GM21423 (cell line): Measurements from ENCODE around the gene SPINK7.
"Not testable (repeated sequence)": the region's sequence is repeated elsewhere in the genome, so short reads cannot be mapped to it uniquely, and the experiment has no call there.

ENCODE experiments used
- ATAC-seq: cut with Tn5 transposase; IDR thresholded peaks from one replicate; pipeline ENCODE4 v1.9.1; 2021; ENCODE audit warnings: mild to moderate bottlenecking, moderate library complexity; ENCODE audit not compliant: unreplicated experiment

Gene SPINK7

DNA sequence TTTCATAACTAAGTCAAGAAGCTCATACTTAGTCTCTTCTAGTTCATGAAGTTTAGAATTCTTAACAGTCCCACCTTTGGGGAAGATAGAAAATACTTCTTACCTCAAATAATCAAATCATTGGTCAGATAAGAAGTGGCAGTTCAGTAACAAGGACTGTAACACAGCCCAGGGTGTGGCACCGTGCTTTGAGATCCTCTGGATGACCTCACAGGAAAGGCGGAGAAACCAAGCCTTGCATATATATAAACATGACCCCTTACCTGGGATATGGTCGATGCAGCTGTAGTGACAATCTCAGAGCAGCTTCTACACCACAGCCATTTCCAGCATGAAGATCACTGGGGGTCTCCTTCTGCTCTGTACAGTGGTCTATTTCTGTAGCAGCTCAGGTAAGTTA, at the start of gene SPINK7:
Gene SPINK7 (plus strand): TSS at position 271 of the 400 bp plus-strand sequence. CDS start 61 bp downstream, at position 332.
- ATAC-seq, result no peak

DNA sequence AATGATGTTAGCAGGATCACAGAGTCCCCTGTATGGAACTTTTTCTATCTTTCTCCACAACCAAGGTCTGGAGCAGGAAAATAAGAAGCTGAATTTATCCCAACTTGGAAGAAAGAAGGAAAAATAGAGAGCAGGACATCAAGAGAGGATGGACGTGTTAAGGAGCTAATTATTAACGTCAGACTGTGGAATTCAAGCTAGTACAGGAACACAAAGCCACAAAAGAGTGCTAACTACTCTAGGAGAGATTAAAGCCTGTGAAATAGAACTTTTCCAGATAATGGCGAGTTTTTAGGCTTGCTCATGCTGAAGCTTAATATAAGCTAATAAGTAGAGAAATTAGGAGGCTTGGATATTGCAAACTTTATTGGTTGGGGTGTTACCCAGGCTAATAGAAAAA, 44.3 kb upstream of the SPINK7 start:
- no peak for ATAC-seq

DNA sequence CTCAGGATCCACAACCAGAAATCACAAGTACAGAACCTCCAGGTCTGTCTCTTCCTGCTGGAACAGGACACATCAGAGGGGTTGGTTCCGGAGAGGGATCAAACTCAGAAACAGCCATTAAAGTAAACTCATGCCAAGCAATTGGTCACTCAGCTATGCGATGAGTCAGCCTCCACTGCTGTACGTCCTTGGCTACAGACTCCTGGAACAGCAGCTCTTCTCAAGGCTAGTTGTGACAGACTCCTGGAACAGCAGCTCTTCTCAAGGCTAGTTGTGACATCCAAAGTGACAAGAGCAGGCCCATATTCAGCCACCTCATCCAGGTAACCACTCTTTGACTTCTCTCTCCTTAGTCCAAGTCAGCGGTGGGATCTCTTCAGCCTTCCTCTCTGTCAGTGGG, 43.7 kb upstream of the SPINK7 start, which contains the start of gene SPINK13:
Gene SPINK13 (plus strand): TSS at position 229 of the 400 bp plus-strand sequence. CDS start 1,279 bp downstream, outside the sequence.
- no peak for ATAC-seq

DNA sequence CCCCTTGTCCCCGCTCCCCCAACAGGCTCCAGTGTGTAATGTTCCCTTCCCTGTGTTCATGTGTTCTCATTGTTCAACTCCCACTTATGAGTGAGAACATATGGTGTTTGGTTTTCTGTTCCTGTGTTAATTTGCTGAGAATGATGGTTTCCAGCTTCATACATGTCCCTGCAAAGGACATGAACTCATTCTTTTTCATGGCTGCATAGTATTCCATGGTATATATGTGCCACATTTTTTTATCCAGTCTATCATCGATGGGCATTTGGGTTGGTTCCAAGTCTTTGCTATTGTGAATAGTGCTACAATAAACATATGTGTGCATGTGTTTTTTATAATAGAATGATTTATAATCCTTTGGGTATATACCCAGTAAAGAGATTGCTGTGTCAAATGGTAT, 37.1 kb upstream of the SPINK7 start:
- not testable (repeated sequence) for ATAC-seq

DNA sequence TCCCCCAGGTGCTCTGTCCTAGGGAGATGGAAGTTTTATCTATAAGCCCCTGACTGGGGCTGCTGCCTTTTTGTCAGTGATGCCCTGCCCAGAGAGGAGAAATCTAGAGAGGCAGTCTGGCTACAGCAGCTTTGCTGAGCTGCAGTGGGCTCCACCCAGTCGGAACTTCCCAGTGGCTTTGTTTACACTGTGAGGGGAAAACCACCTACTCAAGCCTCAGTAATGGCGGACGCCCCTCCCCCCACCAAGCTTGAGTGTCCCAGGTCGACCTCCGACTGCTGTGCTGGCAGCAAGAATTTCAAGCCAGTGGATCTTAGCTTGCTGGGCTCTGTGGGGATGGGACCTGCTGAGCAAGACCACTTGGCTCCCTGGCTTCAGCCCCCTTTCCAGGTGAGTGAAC, 31.3 kb upstream of the SPINK7 start:
- ATAC-seq, result not testable (repeated sequence)

DNA sequence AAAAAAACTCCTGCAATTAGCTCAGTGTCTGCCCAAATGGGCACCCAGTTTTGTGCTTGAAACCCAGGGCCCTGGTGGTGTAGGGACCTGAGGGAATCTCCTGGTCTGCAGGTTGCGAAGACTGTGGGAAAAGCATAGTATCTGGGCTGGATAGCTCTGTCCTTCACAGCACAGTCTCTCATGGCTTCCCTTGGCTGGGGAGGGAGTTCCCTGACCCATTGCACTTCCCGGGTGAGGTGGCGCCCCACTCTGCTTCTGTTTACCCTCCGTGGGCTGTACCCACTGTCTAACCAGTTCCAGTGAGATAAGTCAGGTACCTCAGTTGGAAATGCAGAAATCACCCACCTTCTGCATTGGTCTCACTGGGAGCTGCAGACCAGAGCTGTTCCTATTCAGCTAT, 30.9 kb upstream of the SPINK7 start:
- not testable (repeated sequence) for ATAC-seq

DNA sequence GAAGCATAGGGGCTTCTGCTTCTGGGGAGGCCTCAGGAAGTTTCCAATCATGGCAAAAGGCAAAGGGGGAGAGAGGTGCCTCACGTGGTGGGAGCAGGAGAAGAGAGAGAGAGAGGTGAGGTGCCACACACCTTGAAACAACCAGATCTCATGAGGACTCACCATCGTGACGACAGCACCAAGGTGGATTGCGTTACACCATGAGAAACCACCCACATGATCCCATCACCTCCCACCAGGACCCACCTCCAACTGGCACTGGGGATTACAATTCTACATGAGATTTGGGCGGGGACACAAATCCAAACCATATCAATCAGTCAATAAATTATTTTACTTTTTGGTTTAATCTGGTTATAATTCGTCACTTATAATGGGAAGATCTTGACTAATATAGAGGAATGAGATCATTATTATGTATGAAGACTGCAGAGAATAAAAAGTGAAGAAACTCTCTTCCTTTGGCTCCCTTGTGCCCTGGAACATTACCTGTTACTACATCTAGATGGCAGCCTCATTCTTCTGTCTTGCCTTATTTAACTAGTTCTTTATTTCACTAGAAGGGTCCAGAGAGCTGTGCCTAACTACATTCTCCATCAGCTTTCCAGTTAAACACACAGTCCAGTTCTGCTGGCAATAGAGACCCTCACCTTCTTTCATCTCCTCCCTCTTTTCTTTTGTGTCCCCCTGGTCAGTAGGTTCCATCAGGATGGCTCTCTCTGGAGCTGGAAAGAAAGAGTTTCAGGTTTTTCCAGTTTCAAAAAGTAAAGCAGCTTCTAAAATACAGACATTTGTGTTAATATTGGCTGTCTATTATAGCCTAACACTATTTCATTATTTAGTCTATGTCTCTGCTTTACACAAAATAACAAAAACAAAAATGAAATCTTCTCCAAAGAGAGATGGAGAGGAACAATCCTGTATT, 21.7 kb upstream of the SPINK7 start:
- ATAC-seq, result no peak

DNA sequence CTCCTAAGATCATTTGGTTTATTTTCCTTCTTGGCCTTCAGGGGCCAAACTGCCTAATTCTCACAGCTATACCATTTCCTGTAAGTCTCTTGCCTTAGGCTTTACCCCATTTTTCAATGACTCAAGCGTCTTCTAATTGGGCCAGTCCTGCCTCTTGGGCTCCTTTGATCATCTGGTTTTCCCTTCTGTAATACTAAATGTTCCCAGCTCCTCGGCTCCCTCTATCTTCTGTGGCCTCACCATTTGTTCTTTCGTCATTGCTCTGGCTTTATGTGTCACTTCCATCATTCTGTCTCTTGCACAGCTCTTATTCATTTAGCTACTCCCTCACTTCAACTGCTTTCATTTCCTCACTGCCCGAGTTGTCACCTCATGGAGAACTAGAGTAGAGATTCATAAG, 14.5 kb upstream of the SPINK7 start:
- ATAC-seq, result no peak

DNA sequence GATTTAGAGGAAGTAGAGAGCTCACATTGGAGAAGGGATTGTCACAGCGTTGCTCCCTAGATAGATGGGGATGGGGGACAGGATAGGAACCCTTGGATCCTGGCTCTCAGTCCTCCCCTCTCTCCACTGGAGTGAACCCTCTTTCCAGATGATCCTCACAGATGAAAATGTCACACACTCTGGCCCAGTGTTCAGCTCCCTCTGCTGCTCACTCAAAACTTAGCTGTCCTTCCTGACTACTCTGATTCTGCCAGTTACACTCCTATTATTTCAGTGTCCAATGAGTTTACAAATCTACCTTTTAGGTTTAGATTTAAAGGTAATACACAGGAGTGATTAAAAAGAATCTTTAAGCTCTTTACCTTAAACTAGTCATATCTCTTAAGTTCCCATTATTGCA, 5.8 kb upstream of the SPINK7 start:
- ATAC-seq, result no peak

DNA sequence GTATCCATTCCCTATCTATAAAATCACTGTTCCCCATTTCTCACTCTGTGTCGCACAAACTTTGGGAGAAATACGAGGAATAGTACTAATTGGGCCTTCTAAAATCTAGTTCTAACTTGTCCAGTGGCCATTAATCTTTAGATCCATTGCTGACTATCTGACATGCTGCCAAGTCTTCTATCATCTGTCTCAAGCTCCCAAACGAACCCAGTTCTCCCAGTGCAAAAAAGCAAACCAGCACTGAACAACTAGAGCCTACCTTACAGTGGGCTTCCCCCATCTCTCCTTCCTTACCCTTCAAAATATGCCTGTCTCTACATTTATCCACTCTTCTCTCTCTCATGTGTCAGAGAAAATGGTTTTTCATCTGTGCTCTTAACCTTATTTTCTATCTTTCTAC, 3.2 kb upstream of the SPINK7 start:
- ATAC-seq, result no peak

DNA sequence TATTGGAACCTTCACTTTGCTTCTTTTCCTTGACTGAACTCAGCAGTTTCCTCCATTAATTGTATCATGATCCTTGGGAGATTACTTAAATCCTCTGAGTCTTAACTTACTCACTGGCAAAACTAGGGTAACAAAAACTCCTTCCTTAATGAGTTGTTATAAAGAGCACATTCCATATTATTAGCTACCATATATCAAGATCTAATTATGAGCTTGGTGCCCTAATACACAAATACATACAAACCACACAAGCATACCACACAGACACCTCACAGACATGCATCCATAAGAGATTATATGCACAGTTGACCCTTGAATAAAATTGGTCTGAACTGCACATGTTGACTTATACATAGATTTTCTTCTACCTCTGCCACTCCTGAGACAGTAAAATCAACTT, 2.5 kb upstream of the SPINK7 start:
- no peak for ATAC-seq

DNA sequence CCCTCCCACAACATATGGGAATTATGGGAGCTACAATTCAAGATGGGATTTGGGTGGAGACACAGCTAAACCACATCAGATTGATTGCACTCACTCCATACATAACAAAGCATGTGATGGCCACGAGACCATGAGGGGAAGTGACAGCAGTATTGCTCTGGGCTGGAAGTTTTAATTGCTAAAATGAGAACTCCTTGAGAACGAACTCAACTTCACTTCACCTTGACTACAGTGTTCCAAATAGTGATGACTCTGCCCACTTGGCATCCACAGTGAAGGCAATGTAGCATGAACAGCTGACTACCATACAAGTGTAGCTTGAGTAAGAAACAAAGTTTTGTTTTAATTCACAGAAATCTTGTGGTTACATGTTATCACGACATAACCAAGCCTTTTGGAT, 739 bp upstream of the SPINK7 start:
- ATAC-seq, result no peak

DNA sequence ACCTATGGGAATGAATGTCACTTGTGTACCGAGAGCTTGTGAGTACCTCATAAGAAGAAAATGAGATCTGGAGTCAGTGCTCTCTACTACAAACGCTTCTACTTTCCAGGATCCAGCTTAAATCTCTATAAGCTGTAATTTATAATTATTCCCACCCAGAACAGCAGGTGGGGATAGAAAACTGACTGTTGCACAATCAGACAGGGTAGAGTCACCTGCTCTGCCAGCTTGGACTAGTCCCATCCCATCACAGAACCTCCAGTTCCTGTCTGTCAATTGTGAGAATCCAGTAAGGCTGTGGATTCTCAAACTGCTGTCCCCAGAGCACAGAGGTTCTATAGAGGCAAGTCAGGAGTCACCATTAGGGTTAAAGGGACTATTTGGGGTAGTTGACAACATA, 2.0 kb downstream of the SPINK7 start:
- ATAC-seq, result no peak

DNA sequence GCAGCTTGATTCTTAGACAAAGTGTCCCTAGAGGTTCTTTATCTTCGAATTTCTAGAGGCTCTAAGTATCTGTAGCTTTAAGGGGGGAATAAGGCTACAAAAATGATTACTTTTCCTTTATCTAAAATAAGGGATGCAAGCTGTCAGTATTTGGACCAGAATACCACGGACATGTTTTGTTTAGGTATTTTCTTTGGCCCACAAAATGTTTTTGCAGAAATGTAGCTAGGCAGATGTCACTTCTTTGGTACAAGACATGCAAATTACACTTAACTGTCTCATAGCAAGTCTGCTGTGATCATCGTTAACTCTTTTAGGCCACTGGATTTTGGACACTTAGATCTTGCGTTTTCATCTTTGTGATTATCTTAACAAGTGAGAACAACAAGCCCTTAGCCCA, 2.5 kb downstream of the SPINK7 start:
- ATAC-seq, result no peak

DNA sequence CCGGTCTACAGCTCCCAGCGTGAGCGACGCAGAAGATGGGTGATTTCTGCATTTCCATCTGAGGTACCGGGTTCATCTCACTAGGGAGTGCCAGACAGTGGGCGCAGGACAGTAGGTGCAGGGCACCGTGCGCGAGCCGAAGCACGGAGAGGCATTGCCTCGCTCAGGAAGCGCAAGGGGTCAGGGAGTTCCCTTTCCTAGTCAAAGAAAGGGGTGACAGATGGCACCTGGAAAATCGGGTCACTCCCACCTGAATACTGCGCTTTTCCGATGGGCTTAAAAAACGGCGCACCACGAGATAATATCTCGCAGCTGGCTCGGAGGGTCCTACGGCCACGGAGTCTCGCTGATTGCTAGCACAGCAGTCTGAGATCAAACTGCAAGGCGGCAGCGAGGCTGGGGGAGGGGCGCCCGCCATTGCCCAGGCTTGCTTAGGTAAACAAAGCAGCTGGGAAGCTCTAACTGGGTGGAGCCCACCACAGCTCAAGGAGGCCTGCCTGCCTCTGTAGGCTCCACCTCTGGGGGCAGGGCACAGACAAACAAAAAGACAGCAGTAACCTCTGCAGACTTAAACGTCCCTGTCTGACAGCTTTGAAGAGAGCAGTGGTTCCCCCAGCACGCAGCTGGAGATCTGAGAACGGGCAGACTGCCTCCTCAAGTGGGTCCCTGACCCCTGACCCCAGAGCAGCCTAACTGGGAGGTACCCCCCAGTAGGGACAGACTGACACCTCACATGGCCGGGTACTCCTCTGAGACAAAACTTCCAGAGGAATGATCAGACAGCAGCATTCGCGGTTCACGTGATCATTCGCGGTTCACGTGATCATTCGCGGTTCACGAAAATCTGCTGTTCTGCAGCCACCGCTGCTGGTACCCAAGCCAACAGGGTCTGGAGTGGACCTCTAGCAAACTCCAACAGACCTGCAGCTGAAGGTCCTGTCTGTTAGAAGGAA, 8.1 kb downstream of the SPINK7 start:
- ATAC-seq, result not testable (repeated sequence)

DNA sequence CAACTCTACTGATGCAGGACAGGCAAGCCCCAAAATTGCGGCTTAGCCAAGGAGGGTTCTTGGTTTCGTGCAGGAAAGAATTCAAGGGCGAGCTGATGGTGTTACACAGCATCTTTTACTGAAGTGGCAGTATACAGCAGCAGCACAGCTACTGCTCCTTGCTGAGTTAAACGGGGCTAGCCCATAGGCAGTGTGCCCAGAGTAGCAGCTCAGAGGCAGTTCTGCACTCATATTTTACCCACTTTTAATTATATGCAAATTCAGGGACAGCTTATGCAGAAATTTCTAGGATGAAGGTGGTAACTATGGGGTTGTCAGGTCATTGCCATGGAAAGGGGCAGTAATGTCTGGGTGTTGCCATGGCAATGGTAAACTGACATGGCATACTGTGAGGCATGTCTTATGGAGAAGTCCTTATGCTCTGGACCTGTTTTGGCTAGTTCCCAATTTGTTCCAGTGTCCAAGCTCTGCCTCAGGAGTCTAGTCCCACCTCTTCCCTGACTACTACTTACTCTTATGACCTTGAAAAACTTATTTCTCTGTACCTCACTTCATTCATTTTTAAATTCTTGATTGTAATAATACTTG, 21.1 kb downstream of the SPINK7 start:
- no peak for ATAC-seq

DNA sequence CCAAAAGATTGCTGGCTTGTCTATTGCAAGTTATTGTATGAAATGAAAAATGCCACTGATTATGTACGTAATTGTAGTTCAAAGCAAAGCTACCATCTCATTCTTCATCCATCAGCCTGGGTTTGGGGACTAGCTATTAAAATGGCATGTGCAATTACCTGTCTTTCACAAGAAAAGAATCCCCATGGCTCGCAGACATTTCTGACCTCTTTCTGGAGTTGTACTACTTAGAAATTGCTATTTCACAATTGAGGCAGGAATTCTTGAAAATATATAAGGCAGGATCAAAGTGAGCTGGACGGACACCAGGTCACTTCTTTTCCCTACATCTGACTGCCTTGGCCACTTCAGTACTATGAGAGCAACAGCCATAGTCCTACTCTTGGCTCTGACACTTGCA, 23.0 kb downstream of the SPINK7 start, which contains the start of gene SPINK9:
Gene SPINK9 (plus strand): TSS at position 301 of the 400 bp plus-strand sequence. CDS start 55 bp downstream, at position 356.
- no peak for ATAC-seq

DNA sequence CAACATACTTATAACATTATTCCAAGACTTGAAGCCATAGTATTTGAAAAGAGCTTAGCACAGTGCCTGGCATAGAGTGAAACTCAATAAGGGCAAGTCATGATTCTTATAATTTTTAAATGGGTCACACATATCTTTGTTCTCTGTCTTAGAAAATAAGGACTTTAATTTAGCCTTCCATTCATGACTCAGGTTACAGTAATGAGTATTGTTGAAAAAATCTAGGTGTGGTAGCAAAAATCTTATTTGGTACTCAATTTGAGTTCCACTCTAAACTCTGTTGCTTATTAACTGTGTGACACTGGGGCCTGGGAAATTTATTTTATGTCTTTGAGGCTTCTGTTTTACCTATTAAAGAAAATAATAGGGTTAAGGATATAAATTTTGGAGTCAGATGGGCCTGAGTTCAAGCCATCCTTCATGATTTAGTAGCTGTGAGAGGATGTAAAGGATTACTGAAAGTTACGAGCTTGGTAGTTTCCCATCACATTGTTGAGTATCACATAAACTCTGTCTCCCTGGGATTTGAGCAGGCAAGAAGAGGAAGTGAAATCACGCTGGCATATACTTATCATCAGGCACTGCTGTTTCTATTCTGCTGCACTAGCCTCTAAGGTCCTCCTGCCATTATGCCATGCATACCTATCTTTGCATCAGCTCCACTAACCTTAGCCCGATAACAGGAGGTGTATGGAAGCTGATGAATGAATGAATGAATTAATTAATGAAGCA, 24.6 kb downstream of the SPINK7 start:
- peak; percentile 86 for ATAC-seq

DNA sequence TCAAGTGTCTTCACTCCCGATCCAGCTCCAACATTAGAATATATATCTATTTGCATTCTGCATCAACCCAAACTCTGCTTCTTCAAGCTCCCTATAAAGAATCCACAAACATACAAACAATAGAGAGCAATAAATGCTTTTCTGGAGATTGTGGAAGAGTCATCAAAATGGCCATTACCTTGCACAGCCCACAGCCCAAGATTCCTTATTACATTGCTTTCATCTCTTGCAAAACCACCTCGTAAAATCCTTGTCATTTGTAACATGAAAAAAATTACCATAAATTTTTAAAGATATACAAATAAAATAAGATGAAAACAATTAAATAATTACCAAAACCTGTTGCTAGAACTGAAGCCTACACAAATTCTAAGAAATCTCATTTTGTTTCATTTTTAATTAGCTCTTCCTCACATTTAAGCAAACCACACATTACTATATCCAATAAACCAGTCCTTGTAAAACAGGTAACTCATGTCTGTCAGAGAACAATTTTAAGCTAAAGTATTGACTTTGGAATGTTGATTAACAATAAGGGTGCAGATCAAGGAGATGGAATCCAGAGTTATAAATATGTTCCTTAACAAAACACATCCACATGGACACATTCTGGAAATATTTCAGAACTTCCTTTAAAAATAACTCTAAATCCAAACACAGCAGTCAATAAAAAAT, 30.3 kb downstream of the SPINK7 start:
- no peak for ATAC-seq

DNA sequence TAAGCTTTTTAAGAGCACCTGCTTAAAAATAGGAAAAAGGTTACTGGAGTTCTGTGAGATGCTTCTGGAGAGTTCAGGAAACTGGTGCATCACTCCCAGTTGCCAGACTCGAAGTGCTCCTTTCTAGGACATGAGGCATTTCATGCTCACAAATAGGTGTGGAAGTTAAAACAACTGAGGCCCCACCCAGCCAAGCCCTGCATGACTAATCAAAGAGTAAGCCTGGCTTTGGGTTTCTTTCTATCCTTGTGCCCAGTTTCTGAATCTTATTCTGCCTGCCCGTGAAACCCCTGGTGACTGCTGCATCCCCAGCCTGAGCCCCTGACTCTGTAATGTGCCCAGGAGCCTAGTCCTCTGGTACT, 30.8 kb downstream of the SPINK7 start:
- ATAC-seq, result no peak
